Measurements from ENCODE around the gene DSTYK. TPM values are rescaled to one million over a fixed set of nuclear protein-coding genes. Genes with fewer than 3 reads are reported as not detected.

DSTYK gene
- total RNA-seq, 1 donor from 2014 or later: 15.4 TPM

DNA sequence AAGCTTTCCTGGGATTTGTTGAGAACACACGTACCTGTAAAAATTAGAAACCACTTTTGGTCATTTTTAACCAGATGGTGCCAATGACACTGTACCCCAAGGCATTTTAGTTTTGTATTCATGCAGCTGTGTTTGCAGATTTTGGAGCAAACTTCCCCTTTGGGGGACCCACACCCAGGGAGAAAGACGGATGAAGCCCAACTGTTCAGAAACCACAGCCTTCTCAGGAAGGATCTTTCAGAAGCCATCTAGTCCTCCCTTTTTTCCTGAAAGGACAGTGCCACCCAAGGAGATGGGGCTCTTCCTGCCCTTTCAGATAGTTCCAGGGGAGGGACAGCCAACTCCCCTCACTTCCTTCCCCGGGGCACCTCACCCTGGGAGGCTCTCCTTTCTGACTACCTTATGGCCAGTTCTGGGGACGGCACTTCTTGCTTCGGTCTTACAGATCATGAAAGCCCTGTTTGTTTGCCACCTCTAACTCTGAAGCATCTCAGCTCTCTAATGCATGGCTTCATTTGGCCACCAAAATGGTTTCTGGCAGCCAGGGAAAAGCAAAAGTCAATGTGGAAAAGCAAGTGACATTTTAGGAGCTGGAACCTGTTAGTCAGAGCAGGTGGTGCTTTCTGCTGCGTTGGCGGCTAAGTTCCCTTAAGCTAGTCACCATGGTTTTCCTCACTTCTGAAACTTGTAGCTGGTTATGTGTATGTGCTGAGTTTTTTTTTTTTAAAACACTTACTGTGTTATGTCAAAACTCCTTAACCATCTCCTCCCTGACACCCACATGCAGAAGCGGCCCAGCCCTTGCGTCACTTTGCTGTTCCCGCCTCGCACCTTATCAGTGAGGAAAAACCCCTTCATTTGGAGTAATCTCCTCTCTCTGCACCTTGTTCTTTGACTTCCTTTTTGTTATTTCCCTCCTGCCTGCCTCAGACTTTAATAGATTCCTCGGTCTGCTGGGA is 26.3 kb upstream of the DSTYK start:
- no peak overlapping the region for H3K27ac ChIP-seq (ENCODE audit: low read depth, low read length)
- no peaks in the 10 kb centered on the region for H3K4me1 ChIP-seq (ENCODE audit: insufficient read depth, low read length)
- no peaks in the 10 kb centered on the region for H3K36me3 ChIP-seq (ENCODE audit: insufficient read depth, low read length)
- H3K27me3 Mint-ChIP-seq (ENCODE audit: low read depth, unreplicated experiment): peaks cover 5% of the 10 kb centered on the region
- no peaks in the 10 kb centered on the region for H4K20me1 ChIP-seq (ENCODE audit: insufficient read depth, low read length)
- no peak overlapping the region for H3K4me3 Mint-ChIP-seq (ENCODE audit: unreplicated experiment)
- no peaks in the 10 kb centered on the region for H3K27me3 ChIP-seq (ENCODE audit: insufficient read depth, low read length)
- H2AFZ ChIP-seq (ENCODE audit: low read depth, low read length): no peak overlapping the region
- H3K4me2 ChIP-seq (ENCODE audit: low read length): no peak overlapping the region
- no peaks in the 10 kb centered on the region for H3K9me3 Mint-ChIP-seq (ENCODE audit: unreplicated experiment)
- TF ChIP-seq, protein P1, sequence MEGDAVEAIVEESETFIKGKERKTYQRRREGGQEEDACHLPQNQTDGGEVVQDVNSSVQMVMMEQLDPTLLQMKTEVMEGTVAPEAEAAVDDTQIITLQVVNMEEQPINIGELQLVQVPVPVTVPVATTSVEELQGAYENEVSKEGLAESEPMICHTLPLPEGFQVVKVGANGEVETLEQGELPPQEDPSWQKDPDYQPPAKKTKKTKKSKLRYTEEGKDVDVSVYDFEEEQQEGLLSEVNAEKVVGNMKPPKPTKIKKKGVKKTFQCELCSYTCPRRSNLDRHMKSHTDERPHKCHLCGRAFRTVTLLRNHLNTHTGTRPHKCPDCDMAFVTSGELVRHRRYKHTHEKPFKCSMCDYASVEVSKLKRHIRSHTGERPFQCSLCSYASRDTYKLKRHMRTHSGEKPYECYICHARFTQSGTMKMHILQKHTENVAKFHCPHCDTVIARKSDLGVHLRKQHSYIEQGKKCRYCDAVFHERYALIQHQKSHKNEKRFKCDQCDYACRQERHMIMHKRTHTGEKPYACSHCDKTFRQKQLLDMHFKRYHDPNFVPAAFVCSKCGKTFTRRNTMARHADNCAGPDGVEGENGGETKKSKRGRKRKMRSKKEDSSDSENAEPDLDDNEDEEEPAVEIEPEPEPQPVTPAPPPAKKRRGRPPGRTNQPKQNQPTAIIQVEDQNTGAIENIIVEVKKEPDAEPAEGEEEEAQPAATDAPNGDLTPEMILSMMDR (IDR thresholded peaks at IDR 0.05; ENCODE audit: insufficient read depth, low read depth, low read length): no peak
- TF ChIP-seq EZH2 (IDR thresholded peaks at IDR 0.05; ENCODE audit: insufficient read depth, low read length): no peak
- H3K9ac ChIP-seq (ENCODE audit: low read length): no peak overlapping the region
- no peak overlapping the region for H3K27ac Mint-ChIP-seq (ENCODE audit: unreplicated experiment)
- no peaks in the 10 kb centered on the region for H3K79me2 ChIP-seq (ENCODE audit: insufficient read depth, low read length)
- H3K36me3 Mint-ChIP-seq (ENCODE audit: low read depth, unreplicated experiment): peaks cover 9% of the 10 kb centered on the region
- no peaks in the 10 kb centered on the region for H3K4me1 Mint-ChIP-seq (ENCODE audit: low read depth, unreplicated experiment)
- no peaks in the 10 kb centered on the region for H3K9me3 ChIP-seq (ENCODE audit: insufficient read depth, low read depth, low read length)
- FAIRE-seq (no peak), DNase-seq (ENCODE audit: low read depth) (no peak)
- no peak overlapping the region for H3K4me3 ChIP-seq (ENCODE audit: insufficient read depth, low read depth, low read length)

DNA sequence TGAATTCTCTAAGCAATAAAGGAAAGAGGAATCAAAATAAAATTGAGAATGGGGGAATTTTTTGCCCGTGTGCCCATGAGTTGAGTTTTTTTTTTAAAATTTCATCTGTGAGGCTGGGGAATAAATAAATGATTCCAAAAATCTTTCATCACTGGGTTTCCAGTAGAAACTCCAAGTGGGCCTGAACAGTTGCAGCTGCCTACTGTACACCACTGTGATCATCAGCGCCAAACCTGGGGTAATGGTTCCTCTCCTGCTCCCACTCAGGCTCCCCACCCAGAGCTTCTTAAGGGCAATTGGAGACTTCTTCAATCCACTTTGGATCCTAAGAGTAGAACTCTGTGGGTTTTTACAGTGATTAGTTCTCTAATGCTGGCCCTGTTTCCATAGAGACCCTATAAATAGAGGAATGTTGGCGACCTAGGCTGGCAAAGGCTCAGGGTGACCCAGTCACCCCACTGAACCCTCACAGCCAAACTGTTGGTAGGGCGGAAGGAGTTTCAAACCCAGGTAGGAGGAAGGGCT is 25.5 kb upstream of the DSTYK start:
- Histone ChIP-seq H3K4me2 (ENCODE audit: low read length) (no peak overlapping the region), H2AFZ (ENCODE audit: low read depth, low read length) (no peak overlapping the region), H3K4me1 (ENCODE audit: insufficient read depth, low read length) (no peaks in the 10 kb centered on the region), H3K27me3 (ENCODE audit: insufficient read depth, low read length) (no peaks in the 10 kb centered on the region), H3K4me3 (ENCODE audit: insufficient read depth, low read depth, low read length) (no peak overlapping the region), H3K79me2 (ENCODE audit: insufficient read depth, low read length) (no peaks in the 10 kb centered on the region), H3K36me3 (ENCODE audit: insufficient read depth, low read length) (no peaks in the 10 kb centered on the region), H3K9me3 (ENCODE audit: insufficient read depth, low read depth, low read length) (no peaks in the 10 kb centered on the region), H3K27ac (ENCODE audit: low read depth, low read length) (no peak overlapping the region), H4K20me1 (ENCODE audit: insufficient read depth, low read length) (no peaks in the 10 kb centered on the region), H3K9ac (ENCODE audit: low read length) (no peak overlapping the region)
- DNase-seq (ENCODE audit: low read depth): no peak
- Mint-ChIP-seq H3K36me3 (ENCODE audit: low read depth, unreplicated experiment) (peaks cover 4% of the 10 kb centered on the region), H3K27me3 (ENCODE audit: low read depth, unreplicated experiment) (peaks cover 5% of the 10 kb centered on the region), H3K4me3 (ENCODE audit: unreplicated experiment) (no peak overlapping the region), H3K4me1 (ENCODE audit: low read depth, unreplicated experiment) (no peaks in the 10 kb centered on the region), H3K27ac (ENCODE audit: unreplicated experiment) (no peak overlapping the region), H3K9me3 (ENCODE audit: unreplicated experiment) (no peaks in the 10 kb centered on the region)
- TF ChIP-seq EZH2 (IDR thresholded peaks at IDR 0.05; ENCODE audit: insufficient read depth, low read length): no peak
- TF ChIP-seq, protein P1 (IDR thresholded peaks at IDR 0.05; ENCODE audit: insufficient read depth, low read depth, low read length): no peak
- no peak for FAIRE-seq

DNA sequence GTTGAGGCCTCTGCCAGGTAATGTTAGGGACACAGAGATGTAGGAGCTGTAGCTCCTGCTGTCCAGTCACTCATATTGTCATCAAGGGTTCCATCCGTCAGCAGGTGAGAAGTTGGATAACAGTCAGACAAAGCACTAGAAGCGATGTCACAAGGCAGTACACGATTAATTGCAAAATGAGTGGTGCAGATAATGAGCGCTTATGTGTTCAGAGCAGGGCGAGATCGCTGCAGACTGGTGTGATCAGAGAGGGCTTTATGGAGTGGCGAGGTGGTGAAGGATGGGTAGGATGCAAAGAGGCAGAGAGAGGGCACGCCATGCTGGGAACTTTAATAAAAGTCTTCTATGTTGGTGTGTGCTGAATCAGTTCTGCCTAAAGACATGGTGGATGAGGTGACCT is 25.0 kb upstream of the DSTYK start:
- TF ChIP-seq, protein P1 (IDR thresholded peaks at IDR 0.05; ENCODE audit: insufficient read depth, low read depth, low read length): no peak
- no peak for TF ChIP-seq EZH2 (IDR thresholded peaks at IDR 0.05; ENCODE audit: insufficient read depth, low read length)
- Histone ChIP-seq H3K36me3 (ENCODE audit: insufficient read depth, low read length) (no peaks in the 10 kb centered on the region), H3K79me2 (ENCODE audit: insufficient read depth, low read length) (no peaks in the 10 kb centered on the region), H2AFZ (ENCODE audit: low read depth, low read length) (no peak overlapping the region), H3K27ac (ENCODE audit: low read depth, low read length) (no peak overlapping the region), H3K27me3 (ENCODE audit: insufficient read depth, low read length) (no peaks in the 10 kb centered on the region), H3K9ac (ENCODE audit: low read length) (no peak overlapping the region), H3K4me1 (ENCODE audit: insufficient read depth, low read length) (no peaks in the 10 kb centered on the region), H4K20me1 (ENCODE audit: insufficient read depth, low read length) (no peaks in the 10 kb centered on the region), H3K9me3 (ENCODE audit: insufficient read depth, low read depth, low read length) (no peaks in the 10 kb centered on the region), H3K4me3 (ENCODE audit: insufficient read depth, low read depth, low read length) (no peak overlapping the region), H3K4me2 (ENCODE audit: low read length) (no peak overlapping the region)
- peaks cover 6% of the 10 kb centered on the region for H3K36me3 Mint-ChIP-seq (ENCODE audit: low read depth, unreplicated experiment)
- no peak for FAIRE-seq
- H3K4me3 Mint-ChIP-seq (ENCODE audit: unreplicated experiment): no peak overlapping the region
- H3K4me1 Mint-ChIP-seq (ENCODE audit: low read depth, unreplicated experiment): no peaks in the 10 kb centered on the region
- H3K9me3 Mint-ChIP-seq (ENCODE audit: unreplicated experiment): no peaks in the 10 kb centered on the region
- no peak overlapping the region for H3K27ac Mint-ChIP-seq (ENCODE audit: unreplicated experiment)
- DNase-seq (ENCODE audit: low read depth): no peak
- H3K27me3 Mint-ChIP-seq (ENCODE audit: low read depth, unreplicated experiment): peaks cover 5% of the 10 kb centered on the region

Data from astrocyte (in vitro differentiated cells and primary cell).